ENCODE results near the gene ARID3B. TPM values are rescaled to one million over a fixed set of nuclear protein-coding genes. Genes with fewer than 3 reads are reported as not detected.

Gene ARID3B
- total RNA-seq, 1 experiment from 2014 or later, result 101 TPM

DNA sequence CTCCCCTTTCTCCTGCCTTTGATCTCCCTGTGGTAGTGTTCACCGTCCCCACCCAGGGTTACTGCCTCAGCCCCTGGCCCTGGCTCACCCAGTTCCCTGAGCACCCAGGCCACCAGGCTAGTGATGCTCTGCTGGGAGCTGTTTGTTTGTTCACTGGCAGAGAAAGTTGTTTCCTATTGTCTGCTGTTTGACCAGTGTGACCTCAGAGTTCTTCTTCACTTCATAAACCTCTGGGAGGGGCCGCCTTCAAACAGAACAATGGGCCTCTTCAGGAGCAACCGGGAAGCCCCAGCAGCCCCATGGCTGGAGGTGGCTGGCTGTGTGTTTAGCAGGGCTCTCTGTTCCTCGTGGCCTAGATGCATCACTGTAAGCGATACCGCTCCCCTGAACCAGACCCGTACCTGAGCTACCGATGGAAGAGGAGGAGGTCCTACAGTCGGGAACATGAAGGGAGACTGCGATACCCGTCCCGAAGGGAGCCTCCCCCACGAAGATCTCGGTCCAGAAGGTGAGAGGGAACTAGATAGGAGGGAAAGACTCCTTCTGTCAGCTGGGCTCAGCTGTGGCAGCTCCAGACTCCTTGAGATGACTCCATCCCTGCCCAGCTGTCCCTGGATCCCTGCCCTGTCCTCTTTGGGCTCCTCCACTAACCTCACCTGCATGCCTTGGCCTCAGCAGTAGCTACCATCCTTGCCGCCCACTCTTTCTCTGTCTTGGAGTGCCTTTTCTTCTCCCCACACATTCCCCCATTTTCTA is 78.0 kb downstream of the ARID3B start:
- TF ChIP-seq, protein P1, sequence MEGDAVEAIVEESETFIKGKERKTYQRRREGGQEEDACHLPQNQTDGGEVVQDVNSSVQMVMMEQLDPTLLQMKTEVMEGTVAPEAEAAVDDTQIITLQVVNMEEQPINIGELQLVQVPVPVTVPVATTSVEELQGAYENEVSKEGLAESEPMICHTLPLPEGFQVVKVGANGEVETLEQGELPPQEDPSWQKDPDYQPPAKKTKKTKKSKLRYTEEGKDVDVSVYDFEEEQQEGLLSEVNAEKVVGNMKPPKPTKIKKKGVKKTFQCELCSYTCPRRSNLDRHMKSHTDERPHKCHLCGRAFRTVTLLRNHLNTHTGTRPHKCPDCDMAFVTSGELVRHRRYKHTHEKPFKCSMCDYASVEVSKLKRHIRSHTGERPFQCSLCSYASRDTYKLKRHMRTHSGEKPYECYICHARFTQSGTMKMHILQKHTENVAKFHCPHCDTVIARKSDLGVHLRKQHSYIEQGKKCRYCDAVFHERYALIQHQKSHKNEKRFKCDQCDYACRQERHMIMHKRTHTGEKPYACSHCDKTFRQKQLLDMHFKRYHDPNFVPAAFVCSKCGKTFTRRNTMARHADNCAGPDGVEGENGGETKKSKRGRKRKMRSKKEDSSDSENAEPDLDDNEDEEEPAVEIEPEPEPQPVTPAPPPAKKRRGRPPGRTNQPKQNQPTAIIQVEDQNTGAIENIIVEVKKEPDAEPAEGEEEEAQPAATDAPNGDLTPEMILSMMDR (conservative IDR thresholded peaks at IDR 0.05), result no peak
- H3K9me3 ChIP-seq (ENCODE audit: control insufficient read depth, low read depth, low read length), result no peaks in the 10 kb centered on the region
- no peak overlapping the region for H2BK5ac ChIP-seq (ENCODE audit: insufficient read length, low read length)
- H2AK5ac ChIP-seq (ENCODE audit: insufficient read length, low read length), result no peak overlapping the region
- H4K5ac ChIP-seq (ENCODE audit: insufficient read length, low read depth, low read length), result no peak overlapping the region
- H3K4ac ChIP-seq (ENCODE audit: low read depth, low read length), result no peak overlapping the region
- H3K27me3 ChIP-seq (ENCODE audit: insufficient read depth, low read length), result no peaks in the 10 kb centered on the region
- no peak overlapping the region for H2AFZ ChIP-seq (ENCODE audit: low read length)
- no peaks in the 10 kb centered on the region for H4K20me1 ChIP-seq (ENCODE audit: control insufficient read depth, insufficient read depth, insufficient read length)
- no peak overlapping the region for H3K23ac ChIP-seq (ENCODE audit: insufficient read length, low read depth, low read length)
- no peak for DNase-seq
- H3K23me2 ChIP-seq (ENCODE audit: insufficient read length, low read depth, low read length, poor library complexity, severe bottlenecking), result peaks cover 16% of the 10 kb centered on the region
- H2BK120ac ChIP-seq (ENCODE audit: low read depth, low read length, poor library complexity, severe bottlenecking), result no peak overlapping the region
- no peak overlapping the region for H4K8ac ChIP-seq (replicated peaks; ENCODE audit: insufficient read length, low read depth, low read length)
- Mint-ChIP-seq H3K36me3 (ENCODE audit: insufficient read depth in 1 of 3, low read depth in 3 of 3) (peaks cover 39 to 49% (median 48%) of the 10 kb centered on the region in 3 experiments; a peak in 6 of 7 replicates), H3K27ac (peak overlapping the region in 1 of 3 experiments; percentile 1; a peak in 3 of 7 replicates), H3K9me3 (no peaks in the 10 kb centered on the region), H3K4me3 (no peak overlapping the region; a peak in 1 of 5 replicates), H3K4me1 (peaks cover 26 to 30% of the 10 kb centered on the region in 2 experiments), H3K27me3 (ENCODE audit: low read depth) (peaks cover 2% of the 10 kb centered on the region)
- H3T11ph ChIP-seq (ENCODE audit: low read length), result no peak overlapping the region
- no peak overlapping the region for H3K18ac ChIP-seq (ENCODE audit: insufficient read length, low read depth, low read length)
- H3K9ac ChIP-seq (ENCODE audit: extremely low read depth, insufficient read length, low read length), result no peak overlapping the region
- no peak overlapping the region for H2BK15ac ChIP-seq (ENCODE audit: low read depth, low read length)
- H2BK20ac ChIP-seq (ENCODE audit: low read depth, low read length, poor library complexity, severe bottlenecking), result no peak overlapping the region
- no peak overlapping the region for H4K91ac ChIP-seq (ENCODE audit: insufficient read length, low read depth, low read length)
- H3K4me2 ChIP-seq (ENCODE audit: insufficient read depth, insufficient read length, low read length), result no peak overlapping the region
- H3K56ac ChIP-seq (ENCODE audit: insufficient read length, low read depth, low read length), result no peak overlapping the region
- H3K79me1 ChIP-seq (ENCODE audit: insufficient read depth, low read depth, low read length, poor library complexity, severe bottlenecking), result peaks cover 12% of the 10 kb centered on the region
- no peak overlapping the region for H3K14ac ChIP-seq (ENCODE audit: insufficient read depth, low read length)
- no peaks in the 10 kb centered on the region for H3K4me1 ChIP-seq (ENCODE audit: insufficient read depth, low read length)
- H2BK12ac ChIP-seq (ENCODE audit: insufficient read length, low read depth, low read length), result no peak overlapping the region
- H3K79me2 ChIP-seq (ENCODE audit: insufficient read depth, low read length), result peaks cover 25% of the 10 kb centered on the region; the same call in 1 of the 2 replicates
- H3K27ac ChIP-seq (ENCODE audit: insufficient read length, low read depth, low read length), result no peak overlapping the region
- WGBS (ENCODE audit: extremely low coverage, insufficient read length, low lambda C conversion rate), result no CpG with 5 or more reads among the region's 15 CpGs
